T-helper 2 cell (primary cell): ENCODE results near the gene SLC1A3.

Experiments
- DNase-seq, 5 experiments: peaks; one replicate each; pipeline versions ENCODE4 v3.0.0 to v3.0.0-alpha.2; 2012 to 2022

The SLC1A3 gene

GRCh38 chr5:36658038-36658756 is 51.8 kb downstream of the SLC1A3 start:
- no peak for DNase-seq

- DNase-seq, result no peak
Measured at GRCh38 chr5:36659411-36659810, 53.0 kb downstream of the SLC1A3 start.

GRCh38 chr5:36660397-36661049 is 54.1 kb downstream of the SLC1A3 start:
- no peak for DNase-seq

DNA sequence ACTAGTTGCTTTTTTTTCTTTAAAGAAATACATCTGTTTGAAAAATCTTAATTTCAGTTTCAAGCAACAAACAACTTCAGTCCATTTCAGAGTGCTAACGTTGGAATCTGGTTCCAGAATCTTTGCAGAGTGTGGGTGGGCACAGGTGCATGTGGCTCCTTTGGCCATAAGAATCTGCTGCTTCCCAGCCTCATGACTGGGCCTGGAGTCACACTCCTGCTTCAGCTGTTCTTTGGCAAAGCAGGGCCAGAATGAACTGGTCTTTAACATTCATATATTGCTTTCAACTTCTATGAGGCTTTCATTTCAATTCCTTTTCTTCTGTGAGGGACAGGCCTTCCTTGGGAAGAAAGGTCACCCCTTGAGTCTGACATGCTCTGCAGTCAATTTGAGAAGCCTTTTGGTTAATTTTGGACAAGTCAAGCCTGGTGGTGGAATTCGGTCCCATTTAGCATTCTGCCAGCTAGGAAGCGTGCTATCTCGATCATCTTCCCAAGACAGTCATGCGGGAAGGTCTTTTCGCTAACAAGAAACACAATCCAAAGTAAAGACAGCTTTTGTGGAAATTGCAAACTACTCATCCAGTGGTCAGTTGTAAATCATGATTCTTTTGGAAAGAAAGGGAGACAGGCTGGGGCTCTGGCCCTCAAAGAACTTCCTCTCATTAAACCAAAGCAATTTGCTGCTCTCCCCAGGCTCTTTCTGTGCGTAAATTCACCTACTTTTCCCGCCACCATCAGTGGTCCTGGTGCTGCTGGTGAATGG is 55.2 kb downstream of the SLC1A3 start:
- no peak for DNase-seq

DNA sequence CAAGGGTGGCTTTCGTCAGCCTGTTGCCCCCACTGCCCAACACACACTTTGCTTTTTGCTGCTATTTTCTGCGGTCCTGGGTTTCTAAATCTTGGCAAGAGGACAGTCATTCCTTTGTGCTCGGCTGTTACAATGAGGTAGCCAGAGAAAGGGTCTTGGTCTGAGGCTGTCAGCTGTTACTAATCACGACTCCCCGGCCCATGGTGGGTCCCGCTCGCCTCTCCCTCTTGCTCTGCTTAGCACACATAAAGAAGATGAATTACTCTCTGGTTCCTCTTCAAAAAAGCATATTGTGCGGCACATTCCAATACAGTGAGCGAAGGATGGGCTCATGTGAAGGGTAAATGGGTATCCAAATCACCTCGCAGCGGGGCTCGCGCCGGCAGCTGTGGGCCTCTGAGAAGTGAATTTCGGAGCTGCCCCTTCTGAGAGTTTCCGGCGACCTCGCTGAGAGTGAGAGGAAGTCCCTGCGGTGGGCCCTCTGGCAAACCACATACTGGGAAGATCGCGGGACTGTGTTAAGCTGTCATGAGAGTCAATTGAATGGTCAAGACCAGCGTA is 56.0 kb downstream of the SLC1A3 start:
- no peak for DNase-seq

GRCh38 chr5:36664766-36665165 is 58.4 kb downstream of the SLC1A3 start:
- DNase-seq, result no peak

GRCh38 chr5:36665628-36666027 is 59.2 kb downstream of the SLC1A3 start:
- DNase-seq, result no peak

DNA sequence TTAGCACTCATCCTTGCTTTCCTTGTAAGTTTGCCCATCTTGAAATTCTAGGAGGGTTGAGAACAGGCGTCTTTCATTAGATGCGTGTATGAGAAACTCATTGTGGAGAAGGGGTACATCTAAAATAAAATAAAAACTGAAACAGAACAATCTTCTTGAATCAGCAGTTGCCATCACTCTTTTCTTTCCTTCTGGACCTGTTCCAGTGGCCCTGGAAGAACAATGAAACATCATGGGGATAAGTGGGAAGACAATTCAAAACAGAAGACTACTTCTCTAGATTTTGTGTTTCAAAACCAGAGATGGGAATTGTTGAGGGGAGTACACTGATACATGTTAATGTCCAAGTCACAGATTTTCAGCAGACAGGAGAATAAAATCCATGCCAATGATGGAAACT is 59.9 kb downstream of the SLC1A3 start:
- DNase-seq, result no peak

GRCh38 chr5:36666986-36667385 is 60.6 kb downstream of the SLC1A3 start:
- no peak for DNase-seq

DNA sequence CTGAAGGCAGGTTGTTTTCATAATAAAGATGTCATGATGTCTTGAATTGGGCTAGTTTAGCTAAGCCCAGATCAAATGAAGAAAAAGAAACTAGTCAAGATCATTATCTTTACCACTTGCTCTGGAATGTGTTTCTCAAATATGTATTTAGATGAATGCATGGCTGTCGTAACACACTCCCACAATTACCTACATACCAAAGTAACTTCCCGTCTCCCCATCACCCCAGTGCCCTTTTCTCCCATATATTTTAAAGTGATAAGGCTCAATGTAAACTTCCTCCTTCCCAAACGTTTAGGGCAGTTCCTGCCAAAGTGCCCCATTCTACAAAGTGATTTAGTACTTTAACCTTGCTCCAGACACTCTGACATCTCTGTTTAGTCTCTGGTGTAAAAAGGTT is 61.4 kb downstream of the SLC1A3 start:
- no peak for DNase-seq

- DNase-seq, result no peak
Measured at GRCh38 chr5:36669015-36669651, 62.7 kb downstream of the SLC1A3 start.

- no peak for DNase-seq
Measured at GRCh38 chr5:36670548-36670947, 64.1 kb downstream of the SLC1A3 start.

GRCh38 chr5:36675282-36675681 is 68.9 kb downstream of the SLC1A3 start:
- no peak for DNase-seq

GRCh38 chr5:36679221-36679989 is 73.0 kb downstream of the SLC1A3 start:
- DNase-seq, result no peak

DNA sequence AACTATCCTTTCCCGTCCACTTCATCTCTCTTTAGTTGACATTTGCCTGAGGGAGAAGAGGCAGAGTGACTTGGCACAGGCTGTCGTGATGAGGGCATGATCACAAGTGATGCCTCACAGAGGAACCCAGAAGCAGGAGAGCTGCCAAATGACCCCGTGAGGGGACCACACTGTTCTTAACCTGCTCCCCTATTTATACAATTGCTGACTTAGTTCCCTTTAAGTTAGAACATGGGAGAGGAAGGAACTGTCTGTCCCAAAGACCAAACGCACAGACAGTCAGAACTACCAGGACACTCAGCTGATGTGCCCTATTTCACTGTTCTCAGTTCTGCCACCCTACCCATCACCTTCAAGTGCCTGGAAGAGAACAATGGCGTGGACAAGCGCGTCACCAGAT is 73.7 kb downstream of the SLC1A3 start:
- DNase-seq, result no peak

DNA sequence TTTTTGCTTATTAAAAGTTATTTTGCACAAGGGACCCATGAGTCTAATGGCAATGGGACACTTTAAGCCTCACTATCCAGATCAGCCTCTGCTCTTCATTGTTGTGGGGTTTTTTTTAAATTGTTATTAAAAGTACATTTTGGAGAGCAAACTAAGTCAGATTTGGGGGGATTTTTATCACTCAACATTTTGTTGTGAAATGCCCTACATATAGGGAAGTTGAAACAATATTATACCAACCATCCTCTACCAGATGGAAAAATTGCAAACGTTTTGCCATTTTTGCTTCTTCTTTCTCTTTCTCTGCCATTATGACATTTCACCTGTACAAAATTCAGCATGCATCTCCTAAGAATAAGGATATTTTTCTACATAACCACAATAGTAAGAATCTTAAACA is 75.3 kb downstream of the SLC1A3 start:
- DNase-seq, result no peak

DNA sequence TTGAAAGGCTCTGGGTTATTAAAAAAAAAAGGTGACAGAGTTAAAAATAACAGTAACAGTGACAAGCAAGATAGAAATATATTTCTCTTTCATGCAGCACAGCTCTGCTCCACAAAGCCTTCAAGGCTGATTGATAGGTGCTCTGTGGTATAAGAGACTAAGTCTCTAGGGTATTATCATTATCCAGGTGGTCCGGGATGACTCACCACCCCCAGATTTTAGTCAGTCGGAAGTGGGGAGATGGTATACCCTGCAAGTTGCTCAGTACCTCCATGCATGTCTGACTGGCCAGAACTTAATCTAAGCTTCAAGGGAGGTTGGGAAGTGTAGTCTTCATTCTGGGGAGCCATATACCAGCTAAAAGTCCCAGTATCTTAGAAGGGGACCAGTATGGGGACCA is 76.1 kb downstream of the SLC1A3 start:
- DNase-seq, result no peak

DNA sequence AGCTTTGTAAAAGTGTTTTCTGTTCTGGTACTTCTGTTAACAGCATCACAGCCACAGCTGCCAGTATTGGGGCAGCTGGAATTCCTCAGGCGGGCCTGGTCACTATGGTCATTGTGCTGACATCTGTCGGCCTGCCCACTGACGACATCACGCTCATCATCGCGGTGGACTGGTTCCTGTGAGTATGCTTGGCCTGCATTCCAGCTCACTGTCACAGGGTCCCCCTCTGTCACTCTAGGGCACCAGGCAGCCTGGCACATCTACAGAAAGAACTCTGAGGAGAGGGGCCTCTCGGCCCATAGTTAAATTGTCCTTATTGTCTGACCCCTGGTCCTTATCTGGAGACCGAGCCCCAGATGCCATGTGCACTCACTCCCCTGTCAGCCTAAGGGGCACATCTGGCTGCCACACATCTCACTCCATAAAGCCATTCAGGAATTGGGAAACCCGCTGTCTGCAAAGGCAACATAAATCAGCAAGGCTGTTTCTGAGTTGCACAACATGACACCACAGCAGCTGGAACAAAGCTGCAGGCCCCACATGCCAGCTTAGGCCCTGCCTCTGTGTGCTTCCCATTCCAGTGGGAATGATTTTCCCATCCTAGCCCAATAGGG is 77.5 kb downstream of the SLC1A3 start:
- DNase-seq, result no peak

DNA sequence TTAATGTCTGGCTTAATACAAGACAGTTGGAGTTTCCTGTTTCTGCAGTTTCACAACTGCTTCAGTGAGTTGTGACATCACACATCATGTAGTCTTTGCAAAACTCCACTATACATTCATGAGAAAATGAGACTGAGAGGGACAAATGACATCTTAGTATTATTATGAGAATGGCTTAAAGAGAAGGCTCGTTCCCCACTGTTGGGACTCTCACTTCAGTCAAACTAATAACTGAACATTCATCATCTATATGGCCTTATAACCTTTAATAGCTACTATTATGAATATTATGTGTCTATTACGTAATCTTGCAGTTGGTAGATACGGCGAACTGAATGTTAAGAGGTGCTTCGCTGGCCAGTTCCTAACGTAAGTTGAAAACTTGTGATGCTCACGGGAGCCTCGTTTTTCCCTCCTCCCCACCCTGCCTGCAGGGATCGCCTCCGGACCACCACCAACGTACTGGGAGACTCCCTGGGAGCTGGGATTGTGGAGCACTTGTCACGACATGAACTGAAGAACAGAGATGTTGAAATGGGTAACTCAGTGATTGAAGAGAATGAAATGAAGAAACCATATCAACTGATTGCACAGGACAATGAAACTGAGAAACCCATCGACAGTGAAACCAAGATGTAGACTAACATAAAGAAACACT is 79.4 kb downstream of the SLC1A3 start:
- DNase-seq, result peak in 1 of 5 experiments; percentile 13

- no peak for DNase-seq
Measured at GRCh38 chr5:36686881-36687280, 80.5 kb downstream of the SLC1A3 start.

- peak in 1 of 5 experiments; percentile 13 for DNase-seq
Measured at GRCh38 chr5:36688722-36689121, 82.3 kb downstream of the SLC1A3 start.
